ENCODE measurements around the gene EIF2S2.

EIF2S2 gene

GRCh38 chr20:34115232-34115631, 3.2 kb upstream of the EIF2S2 start:
- no peak for DNase-seq

GRCh38 chr20:34114809-34115208, 2.8 kb upstream of the EIF2S2 start:
- no peak for DNase-seq

GRCh38 chr20:34112600-34113101, 608 bp upstream of the EIF2S2 start:
- DNase-seq, result no peak

- DNase-seq, result no peak
These were observed 1.1 kb downstream of the EIF2S2 start for GRCh38 chr20:34110745-34111641.

- DNase-seq, result no peak
These were observed 1.9 kb downstream of the EIF2S2 start for GRCh38 chr20:34110025-34110744.

- DNase-seq, result no peak
These were observed 2.6 kb downstream of the EIF2S2 start for GRCh38 chr20:34109442-34109841.

- no peak for DNase-seq
These were observed 3.3 kb downstream of the EIF2S2 start for GRCh38 chr20:34108616-34109174.

- no peak for DNase-seq
These were observed 5.9 kb downstream of the EIF2S2 start for GRCh38 chr20:34105978-34106675.

- DNase-seq, result no peak
These were observed 8.0 kb downstream of the EIF2S2 start for GRCh38 chr20:34104059-34104458.

- DNase-seq, result no peak
These were observed 9.7 kb downstream of the EIF2S2 start for GRCh38 chr20:34102342-34102741.

- no peak for DNase-seq
These were observed 11.5 kb downstream of the EIF2S2 start for GRCh38 chr20:34100576-34100975.

- no peak for DNase-seq
These were observed 12.4 kb downstream of the EIF2S2 start for GRCh38 chr20:34099675-34100074.

- DNase-seq, result no peak
These were observed 13.5 kb downstream of the EIF2S2 start for GRCh38 chr20:34098570-34098969.

GRCh38 chr20:34096699-34097444, 15.2 kb downstream of the EIF2S2 start:
- DNase-seq, result no peak

- no peak for DNase-seq
These were observed 16.2 kb downstream of the EIF2S2 start for GRCh38 chr20:34095825-34096224.

- no peak for DNase-seq
These were observed 18.1 kb downstream of the EIF2S2 start for GRCh38 chr20:34093895-34094294.

- DNase-seq, result no peak
These were observed 20.3 kb downstream of the EIF2S2 start for GRCh38 chr20:34091637-34092200.

- no peak for DNase-seq
These were observed 21.4 kb downstream of the EIF2S2 start for GRCh38 chr20:34090645-34091044.

GRCh38 chr20:34089655-34090345, 22.2 kb downstream of the EIF2S2 start:
- DNase-seq, result no peak

- no peak for DNase-seq
These were observed 22.9 kb downstream of the EIF2S2 start for GRCh38 chr20:34089175-34089479.

All from stimulated activated CD4-positive, alpha-beta T cell treated with anti-CD3 and anti-CD28 coated beads, Interleukin-4, amount 100 ng/mL, for 4 hours (primary cell).